GM18951 (cell line): ENCODE results near the gene ACADM.
"Not testable (repeated sequence)": the region's sequence is repeated elsewhere in the genome, so short reads cannot be mapped to it uniquely, and the experiment has no call there.

ENCODE experiments used
- POLR2A ChIP-seq: IDR thresholded peaks from 4 replicates; pipeline ENCODE4 v1.6.1; 2011; ENCODE audit warnings: mild to moderate bottlenecking; ENCODE audit not compliant: insufficient read length, insufficient read depth; ENCODE audit errors: extremely low read depth
- in situ Hi-C: fragments of 300-500 bp; cut with MboI; formaldehyde crosslinking; loops from one replicate; pipeline ENCODE4 v1.12.0; 2022; ENCODE audit warnings: low sequenced_read_pairs, mixed read lengths, inconsistent platforms; ENCODE audit not compliant: unreplicated experiment

The ACADM gene

GRCh38 chr1:75794382-75794781, 69.9 kb downstream of the ACADM start:
- in situ Hi-C loops: no loop called here
- no peak for TF ChIP-seq POLR2A

DNA sequence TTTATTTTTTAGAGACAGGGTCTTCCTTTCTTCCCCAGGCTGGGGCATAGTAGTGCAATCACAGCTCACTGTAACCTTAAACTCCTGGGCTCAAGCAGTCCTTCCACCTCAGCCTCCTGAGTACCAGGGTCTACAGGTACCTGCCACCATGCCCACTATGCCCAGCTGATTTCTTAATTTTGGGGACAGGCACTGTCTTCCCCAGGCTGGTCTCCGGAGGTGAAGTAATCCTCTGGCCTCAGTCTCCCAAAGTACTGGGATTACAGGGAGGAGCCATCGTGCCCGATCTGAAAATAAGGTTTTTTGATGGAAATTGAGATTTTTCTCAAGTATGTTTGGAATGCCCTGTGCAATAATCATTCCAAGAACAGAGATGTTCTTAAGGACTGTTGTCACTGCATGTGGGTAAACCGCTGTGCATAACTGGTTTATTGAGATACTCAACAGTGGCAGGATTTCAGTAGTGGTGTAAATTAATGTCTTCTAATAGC, 71.2 kb downstream of the ACADM start:
- in situ Hi-C loops: no loop called here
- TF ChIP-seq POLR2A: no peak

DNA sequence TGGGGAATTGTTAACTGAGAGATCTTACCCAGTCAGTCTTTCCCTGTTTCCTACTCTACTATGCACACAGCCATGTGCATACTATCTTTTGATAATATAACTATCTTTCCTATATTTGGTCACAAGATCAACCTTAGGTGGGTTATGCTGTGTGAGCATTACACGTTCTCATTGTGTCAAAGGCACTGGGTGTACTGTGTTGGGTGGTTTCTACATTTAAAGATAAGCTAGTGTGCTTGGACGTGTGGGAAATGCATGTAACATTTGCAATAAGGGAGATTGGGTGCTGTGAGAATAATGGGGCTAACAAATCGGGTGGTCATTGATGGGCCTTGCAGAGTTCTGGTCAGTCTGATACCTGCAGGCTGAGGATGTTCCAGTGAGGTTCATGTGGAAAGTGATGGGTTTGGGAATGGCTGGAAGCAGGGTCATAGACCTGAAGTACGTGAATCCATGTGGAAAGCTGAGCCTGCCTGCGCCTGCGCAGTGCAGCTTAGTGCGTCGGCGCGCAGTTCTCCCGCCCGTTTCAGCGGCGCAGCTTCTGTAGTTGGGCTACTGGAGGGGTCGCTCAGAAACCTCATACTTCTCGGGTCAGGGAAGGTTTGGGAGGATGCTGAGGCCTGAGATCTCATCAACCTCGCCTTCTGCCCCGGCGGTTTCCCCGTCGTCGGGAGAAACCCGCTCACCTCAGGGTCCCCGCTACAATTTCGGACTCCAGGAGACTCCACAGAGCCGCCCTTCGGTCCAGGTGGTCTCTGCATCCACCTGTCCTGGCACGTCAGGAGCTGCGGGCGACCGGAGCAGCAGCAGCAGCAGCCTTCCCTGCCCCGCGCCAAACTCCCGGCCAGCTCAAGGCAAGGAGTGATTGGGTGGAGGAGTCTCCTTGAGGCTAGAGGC, 72.1 kb downstream of the ACADM start, which contains the start of gene MSH4:
TSS of gene MSH4 (plus strand) at position 507 of the 897 bp plus-strand sequence. CDS start at position 611, 104 bp downstream.
- in situ Hi-C loops: no loop called here
- TF ChIP-seq POLR2A: peak; percentile 46

GRCh38 chr1:75797273-75797588, 72.7 kb downstream of the ACADM start:
- in situ Hi-C loops: no loop called here
- no peak for TF ChIP-seq POLR2A

DNA sequence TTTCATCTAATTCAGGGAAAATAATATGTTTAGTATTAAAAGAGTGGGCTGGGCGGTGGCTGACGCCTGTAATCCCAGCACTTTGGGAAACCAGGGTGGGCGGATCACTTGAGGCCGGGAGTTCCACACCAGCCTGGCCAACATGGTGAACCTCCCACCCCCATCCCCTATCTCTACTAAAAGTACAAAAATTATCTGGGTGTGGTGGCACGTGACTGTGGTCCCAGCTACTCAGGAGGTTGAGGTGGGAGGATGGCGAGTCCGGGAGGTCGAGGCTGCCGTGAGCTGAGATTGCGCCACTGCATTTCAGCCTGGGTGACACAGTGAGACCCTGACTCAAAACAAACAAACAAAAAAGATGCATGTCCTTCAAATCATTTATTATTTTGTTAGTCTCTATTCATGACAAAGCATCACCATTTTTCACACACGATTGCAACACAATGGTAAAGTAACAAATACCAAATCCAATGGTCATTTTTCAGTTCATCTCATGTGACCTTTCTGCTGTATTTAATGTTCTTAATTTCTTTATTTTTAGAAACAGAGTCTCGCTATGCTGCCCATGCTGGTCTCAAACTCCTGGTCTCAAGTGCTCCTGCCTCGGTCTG, 73.2 kb downstream of the ACADM start:
- TF ChIP-seq POLR2A: no peak

GRCh38 chr1:75801480-75801879, 77.0 kb downstream of the ACADM start:
- in situ Hi-C loops: not testable (repeated sequence)

More for the DNA sequence above, 73.2 kb downstream of the ACADM start:
- in situ Hi-C loops: no loop called here

DNA sequence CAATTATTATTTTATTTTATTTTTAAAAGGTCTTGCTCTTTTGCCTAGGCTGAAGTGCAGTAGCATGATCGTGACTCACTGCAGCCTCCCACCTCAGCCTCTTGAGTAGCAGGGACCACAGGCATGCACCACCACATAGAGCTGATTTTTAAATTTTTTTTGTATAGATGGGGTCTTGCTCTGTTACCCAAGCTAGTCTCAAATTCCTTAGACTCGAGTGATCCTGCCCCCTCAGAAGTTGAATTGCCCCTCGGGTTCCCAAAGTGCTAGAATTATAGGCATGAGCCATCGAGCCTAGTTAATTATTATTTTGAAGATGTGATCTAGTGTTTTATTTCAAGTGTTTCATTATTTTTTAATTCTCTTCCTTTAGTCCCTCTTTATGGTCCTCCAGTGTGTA, 84.4 kb downstream of the ACADM start:
- TF ChIP-seq POLR2A: no peak
- in situ Hi-C loops: no loop called here

DNA sequence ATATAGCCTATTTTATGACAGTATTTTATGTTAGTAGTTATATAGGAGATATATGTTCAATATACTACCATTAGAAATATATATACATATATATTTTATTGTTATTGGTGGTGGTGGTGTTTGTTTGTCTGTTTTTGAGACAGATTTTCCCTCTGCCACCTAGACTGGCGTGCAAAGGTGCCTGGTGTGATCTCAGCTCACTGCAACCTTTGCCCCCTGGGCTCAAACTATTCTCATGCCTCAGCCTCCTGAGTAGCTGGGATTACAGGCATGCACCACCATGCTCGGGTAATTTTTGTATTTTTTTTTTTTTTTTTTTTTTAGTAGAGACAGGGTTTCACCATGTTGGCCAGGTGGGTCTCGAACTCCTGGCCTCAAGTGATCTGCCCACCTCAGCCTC, 85.6 kb downstream of the ACADM start:
- in situ Hi-C loops: not testable (repeated sequence)

DNA sequence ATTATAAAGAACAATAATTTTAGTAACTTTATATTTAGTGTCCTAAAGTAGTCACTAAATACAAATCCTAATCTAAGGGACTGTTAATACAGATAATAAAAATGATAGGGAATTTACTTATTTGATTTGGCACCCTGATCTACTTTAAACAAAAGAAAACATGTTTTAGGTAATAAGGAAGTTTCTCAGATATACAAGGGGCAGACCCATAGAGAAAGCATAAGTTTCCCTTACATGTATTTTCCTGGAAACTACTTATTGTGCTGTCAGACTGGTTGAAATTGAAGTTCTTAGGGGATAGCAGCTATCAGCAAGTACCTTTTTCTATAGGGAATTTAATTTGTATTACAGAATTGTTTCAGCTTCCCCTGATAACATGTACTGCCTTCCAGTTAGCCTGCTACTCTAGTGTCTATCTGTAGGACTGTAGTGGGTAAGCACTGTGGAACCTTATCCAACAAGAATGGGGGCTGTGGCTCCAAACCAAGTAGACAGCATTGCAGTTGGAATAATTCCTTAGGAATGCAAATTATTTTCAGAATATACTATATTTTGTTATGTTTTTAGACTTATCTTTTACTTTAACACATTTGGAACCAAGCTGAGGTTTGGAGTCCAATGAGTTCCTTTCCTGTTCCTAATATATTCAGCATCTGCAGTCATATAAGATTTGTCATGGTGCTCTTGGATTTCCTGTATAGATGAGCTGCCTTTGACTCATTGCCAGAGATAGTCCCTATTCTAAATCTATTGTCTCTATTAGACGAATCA, 86.9 kb downstream of the ACADM start:
- in situ Hi-C loops: no loop called here
- TF ChIP-seq POLR2A: no peak

- in situ Hi-C loops: no loop called here
- no peak for TF ChIP-seq POLR2A
These were observed 87.6 kb downstream of the ACADM start for GRCh38 chr1:75812065-75812464.
